ENCODE data around the gene MYOD1. TPM values are rescaled to one million over a fixed set of nuclear protein-coding genes. Genes with fewer than 3 reads are reported as not detected.

Gene MYOD1
- total RNA-seq, 1 experiment from 2014 or later = not detected

DNA sequence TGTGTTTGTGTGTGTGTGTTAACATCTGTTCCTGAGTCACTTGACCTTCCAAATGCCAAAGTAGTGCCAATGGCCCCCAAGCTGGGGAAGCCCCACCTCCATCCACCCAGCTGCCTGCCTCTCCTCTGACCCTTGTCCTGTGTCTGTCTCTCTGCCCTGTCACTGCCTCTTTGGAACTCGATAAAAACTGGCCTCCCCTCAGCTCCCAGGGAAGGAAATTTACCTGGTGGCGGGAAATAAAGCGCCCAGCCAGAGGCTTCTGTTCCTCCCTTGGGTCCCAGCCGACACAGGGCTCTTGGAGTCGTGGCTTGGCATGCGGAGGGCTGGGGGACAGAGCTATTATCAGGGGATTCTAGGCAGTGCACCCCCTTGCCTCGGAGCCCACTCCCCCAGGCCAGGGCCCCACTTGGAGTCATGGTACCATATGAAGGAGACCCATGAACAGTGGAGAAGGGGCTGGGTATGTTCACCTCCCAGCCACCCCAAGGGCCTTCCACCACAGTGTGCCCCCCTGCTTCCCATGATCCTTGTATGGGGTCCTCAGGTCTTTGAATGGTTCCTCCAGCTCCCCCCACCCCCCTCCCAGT is 21.4 kb downstream of the MYOD1 start:
- peaks cover 6% of the 10 kb centered on the region for H3K4me1 Mint-ChIP-seq (ENCODE audit: insufficient read depth, unreplicated experiment)
- H3K4me3 Mint-ChIP-seq (ENCODE audit: unreplicated experiment) = no peak overlapping the region
- no peaks in the 10 kb centered on the region for H3K36me3 Mint-ChIP-seq (ENCODE audit: insufficient read depth, unreplicated experiment)
- intact Hi-C loops (cut with micrococcal nuclease) = no loop called here
- H3K27me3 Mint-ChIP-seq (ENCODE audit: insufficient read depth, unreplicated experiment) = no peaks in the 10 kb centered on the region
- no peak for TF ChIP-seq CTCF (IDR thresholded peaks at IDR 0.05; ENCODE audit: unreplicated experiment)
- no peak for DNase-seq (ENCODE audit: unreplicated experiment)
- H3K9me3 Mint-ChIP-seq (ENCODE audit: unreplicated experiment) = no peaks in the 10 kb centered on the region
- BruUV-seq (replicated peaks) = no TSS peak
- POLR2A ChIA-PET = no interaction called here
- CTCF ChIA-PET = interaction anchor here (0.9 to 4.1 kb wide), 4 partner anchors 10 to 240 kb away, joined by 4 to 30 read pairs (median 6); no protein-coding TSS in a partner anchor
- H3K27ac Mint-ChIP-seq (ENCODE audit: low read depth, unreplicated experiment) = no peak overlapping the region

DNA sequence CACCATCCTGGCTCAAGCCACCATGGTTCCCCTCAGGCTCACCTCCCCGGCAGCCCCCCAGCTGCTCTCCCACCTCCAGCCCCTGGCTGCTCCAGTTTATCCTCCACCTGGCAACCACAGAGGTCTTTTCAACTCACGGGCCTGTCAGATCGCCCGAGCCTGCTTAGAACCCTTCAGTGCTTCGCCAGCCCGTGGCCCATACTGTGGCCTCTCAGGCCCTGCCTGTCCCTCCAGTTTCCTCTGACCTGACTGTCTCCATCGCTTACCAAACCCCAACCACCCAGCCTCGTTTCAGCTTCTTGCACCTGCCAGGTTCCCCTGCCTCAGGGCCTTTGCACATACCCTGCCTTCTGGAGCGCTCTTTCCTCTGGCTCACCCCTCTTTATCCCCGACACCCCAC is 22.1 kb downstream of the MYOD1 start:
- no peaks in the 10 kb centered on the region for H3K36me3 Mint-ChIP-seq (ENCODE audit: insufficient read depth, unreplicated experiment)
- no TSS peak for BruUV-seq (replicated peaks)
- no peak overlapping the region for H3K27ac Mint-ChIP-seq (ENCODE audit: low read depth, unreplicated experiment)
- intact Hi-C loops (cut with micrococcal nuclease) = no loop called here
- no peak overlapping the region for H3K4me3 Mint-ChIP-seq (ENCODE audit: unreplicated experiment)
- ChIA-PET CTCF (interaction anchor here (0.7 to 4.1 kb wide), 4 partner anchors 10 to 239 kb away, joined by 3 to 30 read pairs (median 4); no protein-coding TSS in a partner anchor), POLR2A (interaction anchor here (0.7 kb wide), 1 partner anchor 10 kb away, joined by 3 read pairs; no protein-coding TSS in a partner anchor)
- TF ChIP-seq CTCF (IDR thresholded peaks at IDR 0.05; ENCODE audit: unreplicated experiment) = no peak
- H3K9me3 Mint-ChIP-seq (ENCODE audit: unreplicated experiment) = no peaks in the 10 kb centered on the region
- peaks cover 6% of the 10 kb centered on the region for H3K4me1 Mint-ChIP-seq (ENCODE audit: insufficient read depth, unreplicated experiment)
- H3K27me3 Mint-ChIP-seq (ENCODE audit: insufficient read depth, unreplicated experiment) = no peaks in the 10 kb centered on the region
- DNase-seq (ENCODE audit: unreplicated experiment) = no peak

DNA sequence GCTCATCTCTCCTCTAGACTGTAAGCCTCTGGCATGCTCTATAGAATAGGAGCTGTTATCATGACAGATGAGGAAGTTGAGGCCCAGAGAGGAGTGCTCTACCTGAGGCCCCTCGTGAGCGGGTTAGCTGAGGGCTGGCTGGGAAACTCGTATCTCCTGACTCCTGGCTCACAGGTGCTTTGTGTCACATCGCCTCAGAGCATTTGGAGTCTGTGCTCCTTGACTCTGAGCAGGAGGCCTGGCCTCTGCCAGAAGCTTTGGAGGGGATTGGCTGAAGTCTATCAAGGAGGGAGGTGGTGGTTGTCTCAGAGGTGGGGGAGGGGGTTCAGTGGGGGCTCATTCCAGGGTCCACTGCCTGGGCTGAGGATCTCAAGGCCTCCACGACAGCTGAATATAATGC is 22.6 kb downstream of the MYOD1 start:
- no peak for DNase-seq (ENCODE audit: unreplicated experiment)
- intact Hi-C loops (cut with micrococcal nuclease) = no loop called here
- BruUV-seq (replicated peaks) = no TSS peak
- Mint-ChIP-seq H3K27ac (ENCODE audit: low read depth, unreplicated experiment) (no peak overlapping the region), H3K4me3 (ENCODE audit: unreplicated experiment) (no peak overlapping the region), H3K9me3 (ENCODE audit: unreplicated experiment) (no peaks in the 10 kb centered on the region), H3K36me3 (ENCODE audit: insufficient read depth, unreplicated experiment) (no peaks in the 10 kb centered on the region), H3K27me3 (ENCODE audit: insufficient read depth, unreplicated experiment) (no peaks in the 10 kb centered on the region), H3K4me1 (ENCODE audit: insufficient read depth, unreplicated experiment) (peaks cover 6% of the 10 kb centered on the region)
- ChIA-PET POLR2A (no interaction called here), CTCF (interaction anchor here (0.6 to 4.1 kb wide), 4 partner anchors 8 to 164 kb away, joined by 3 to 30 read pairs (median 4); no protein-coding TSS in a partner anchor)
- TF ChIP-seq CTCF (IDR thresholded peaks at IDR 0.05; ENCODE audit: unreplicated experiment) = no peak

DNA sequence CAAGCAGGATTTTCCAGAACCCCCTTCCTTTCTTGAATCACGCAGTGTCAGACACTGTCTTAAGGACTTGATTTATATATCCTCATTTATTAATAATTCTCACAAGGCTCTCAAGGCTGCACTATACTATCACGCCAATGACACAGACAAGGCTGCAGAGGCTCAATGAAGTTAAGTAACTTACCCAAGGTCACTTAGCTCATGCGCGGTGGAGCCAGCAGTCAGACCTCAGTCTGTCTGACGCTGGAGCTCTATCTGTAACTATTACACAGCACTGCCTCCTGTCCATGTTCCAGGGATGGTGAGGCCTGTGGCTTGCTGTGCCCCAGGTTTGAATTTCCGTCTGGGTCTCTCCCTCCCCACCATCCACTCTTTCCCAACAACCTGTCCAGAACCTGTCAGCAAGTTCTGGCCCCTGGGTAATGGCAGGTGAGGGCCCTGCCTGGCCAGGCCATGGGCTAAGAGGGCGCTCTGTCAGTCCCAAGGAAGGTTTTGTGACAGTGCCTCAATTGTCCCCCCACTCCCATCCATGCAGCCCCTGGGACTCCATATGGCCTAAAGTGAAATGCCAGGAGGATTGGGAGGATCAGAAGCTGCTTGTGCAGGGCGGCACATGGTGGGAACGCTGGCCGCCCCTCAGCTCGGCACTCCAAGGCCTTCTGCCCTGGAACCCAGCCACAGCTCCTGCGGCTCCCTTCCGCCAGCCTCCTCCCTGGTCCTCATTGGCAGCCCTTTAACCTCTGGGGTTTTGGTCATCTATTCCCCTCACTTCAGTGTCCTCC is 23.8 kb downstream of the MYOD1 start:
- no peak for TF ChIP-seq CTCF (IDR thresholded peaks at IDR 0.05; ENCODE audit: unreplicated experiment)
- Mint-ChIP-seq H3K27ac (ENCODE audit: low read depth, unreplicated experiment) (no peak overlapping the region), H3K4me1 (ENCODE audit: insufficient read depth, unreplicated experiment) (peaks cover 6% of the 10 kb centered on the region), H3K36me3 (ENCODE audit: insufficient read depth, unreplicated experiment) (no peaks in the 10 kb centered on the region), H3K4me3 (ENCODE audit: unreplicated experiment) (no peak overlapping the region), H3K9me3 (ENCODE audit: unreplicated experiment) (no peaks in the 10 kb centered on the region), H3K27me3 (ENCODE audit: insufficient read depth, unreplicated experiment) (no peaks in the 10 kb centered on the region)
- POLR2A ChIA-PET = interaction anchor here (0.6 kb wide), 1 partner anchor 168 kb away, joined by 3 read pairs; no protein-coding TSS in a partner anchor
- CTCF ChIA-PET = interaction anchor here (4.1 kb wide), 1 partner anchor 12 kb away, joined by 30 read pairs; no protein-coding TSS in a partner anchor
- DNase-seq (ENCODE audit: unreplicated experiment) = no peak
- intact Hi-C loops (cut with micrococcal nuclease) = no loop called here
- no TSS peak for BruUV-seq (replicated peaks)
